Muscle of arm (tissue), 12 donors: ENCODE results near the gene NF2. TPM values are rescaled to one million over a fixed set of nuclear protein-coding genes. Genes with fewer than 3 reads are reported as not detected.
A peak's percentile ranks its signal among the peaks of the same experiment; 100 is the strongest.

Experiments
- DNase-seq: peaks from one replicate; pipeline ENCODE4 v3.0.0-alpha.2; 2013
- polyA plus RNA-seq, 12 donors: library from polyadenylated mRNA; unstranded; fragments of 120-200 nt; gene quantifications; one replicate each; pipeline ENCODE4 v1.2.1, GENCODE V29; 2013; ENCODE audit not compliant: insufficient read length in 12 of 12

Gene NF2
- polyA plus RNA-seq, 12 donors: 19.7 to 24.0 (median 22.3) TPM; not detected in 1

GRCh38 chr22:29658176-29658575, 54.7 kb downstream of the NF2 start:
- DNase-seq: no peak

GRCh38 chr22:29660021-29660420, 56.6 kb downstream of the NF2 start:
- no peak for DNase-seq

GRCh38 chr22:29661336-29661735, 57.9 kb downstream of the NF2 start:
- DNase-seq: no peak

- DNase-seq: no peak
These were observed 59.9 kb downstream of the NF2 start for GRCh38 chr22:29663180-29663821.

GRCh38 chr22:29665486-29665885, 62.1 kb downstream of the NF2 start:
- DNase-seq: no peak

GRCh38 chr22:29668673-29669072, 65.2 kb downstream of the NF2 start:
- no peak for DNase-seq

GRCh38 chr22:29670626-29671025, 67.2 kb downstream of the NF2 start:
- no peak for DNase-seq

GRCh38 chr22:29673361-29674066, 70.1 kb downstream of the NF2 start:
- no peak for DNase-seq

- DNase-seq: no peak
These were observed 70.7 kb downstream of the NF2 start for GRCh38 chr22:29674121-29674520.

GRCh38 chr22:29679316-29679715, 75.9 kb downstream of the NF2 start:
- no peak for DNase-seq

GRCh38 chr22:29683536-29683935, 80.1 kb downstream of the NF2 start:
- DNase-seq: no peak

GRCh38 chr22:29684244-29684643, 80.8 kb downstream of the NF2 start:
- DNase-seq: no peak

- DNase-seq: no peak
These were observed 85.9 kb downstream of the NF2 start for GRCh38 chr22:29689206-29689879.

- peak; percentile 61 for DNase-seq
These were observed 86.4 kb downstream of the NF2 start for GRCh38 chr22:29689880-29690213.

- no peak for DNase-seq
These were observed 87.0 kb downstream of the NF2 start for GRCh38 chr22:29690476-29690875.

- no peak for DNase-seq
These were observed 88.3 kb downstream of the NF2 start for GRCh38 chr22:29691636-29692326.

GRCh38 chr22:29692327-29692640, 88.9 kb downstream of the NF2 start:
- no peak for DNase-seq

- no peak for DNase-seq
These were observed 89.7 kb downstream of the NF2 start for GRCh38 chr22:29693161-29693560.

- no peak for DNase-seq
These were observed 90.2 kb downstream of the NF2 start for GRCh38 chr22:29693671-29694070.

GRCh38 chr22:29695129-29695926, 91.9 kb downstream of the NF2 start:
- no peak for DNase-seq

- DNase-seq: no peak
These were observed 94.6 kb downstream of the NF2 start for GRCh38 chr22:29697853-29698598.
